Neural cell (in vitro differentiated cells): Measurements from ENCODE around the gene SLC12A8. TPM values are rescaled to one million over a fixed set of nuclear protein-coding genes. Genes with fewer than 3 reads are reported as not detected.

Source experiments
- H2AFZ ChIP-seq: fragments of 200-600, 300-800 bp; sonication (generic), shearing (Covaris generic); 2 replicates; pipeline ENCODE4 v1.6.0; 2014; ENCODE audit warnings: low read depth, mild to moderate bottlenecking, antibody characterized with exemption, low read length, moderate library complexity
- H3F3A ChIP-seq: fragments of 200-600 bp; shearing (Covaris generic); 2 replicates; pipeline ENCODE4 v1.6.1; 2016; ENCODE audit warnings: mild to moderate bottlenecking, moderate library complexity, mixed read lengths, antibody characterized with exemption, low read length; ENCODE audit not compliant: insufficient read depth, poor library complexity, severe bottlenecking
- H3K27ac ChIP-seq: fragments of 200-600, 300-800 bp; sonication (generic), shearing (Covaris generic); 2 replicates; pipeline ENCODE4 v1.5.1; 2014; ENCODE audit warnings: mild to moderate bottlenecking, low read length, moderate library complexity
- H3K27me3 ChIP-seq: fragments of 300-800, 200-600 bp; sonication (generic), shearing (Covaris generic); 2 replicates; pipeline ENCODE4 v1.6.0; 2014; ENCODE audit warnings: mild to moderate bottlenecking, low read depth, low read length, moderate library complexity; ENCODE audit not compliant: insufficient read depth
- H3K36me3 ChIP-seq: fragments of 300-800, 200-600 bp; sonication (generic), shearing (Covaris generic); 2 replicates; pipeline ENCODE4 v1.5.1; 2014; ENCODE audit warnings: mild to moderate bottlenecking, antibody characterized with exemption, low read length, moderate library complexity; ENCODE audit not compliant: insufficient read depth
- H3K4me2 ChIP-seq: fragments of 300-800, 200-600 bp; sonication (generic), shearing (Covaris generic); 2 replicates; pipeline ENCODE4 v1.6.0; 2014; ENCODE audit warnings: mild to moderate bottlenecking, low read length
- H3K4me3 ChIP-seq: fragments of 300-800, 200-600 bp; sonication (generic), shearing (Covaris generic); 2 replicates; pipeline ENCODE4 v1.5.1; 2014; ENCODE audit warnings: mild to moderate bottlenecking, low read length, moderate library complexity
- H3K79me2 ChIP-seq: fragments of 200-600 bp; shearing (Covaris generic); replicated peaks from 2 replicates; pipeline ENCODE4 v1.6.0; 2014; ENCODE audit warnings: mild to moderate bottlenecking, low read length, moderate library complexity; ENCODE audit not compliant: insufficient read depth
- H3K9ac ChIP-seq: fragments of 300-800, 200-600 bp; sonication (generic), shearing (Covaris generic); 2 replicates; pipeline ENCODE4 v1.6.1; 2016; ENCODE audit warnings: mild to moderate bottlenecking, low read length, mixed read lengths
- H3K9me2 ChIP-seq: fragments of 200-600 bp; shearing (Covaris generic); 2 replicates; pipeline ENCODE4 v1.6.1; 2016; ENCODE audit warnings: mild to moderate bottlenecking, low read length, mixed read lengths; ENCODE audit not compliant: insufficient read depth
- H3K9me3 ChIP-seq: fragments of 200-600, 300-800 bp; sonication (generic), shearing (Covaris generic); 2 replicates; pipeline ENCODE4 v1.6.1; 2016; ENCODE audit warnings: mild to moderate bottlenecking, mixed run types, low read length, moderate library complexity, mixed read lengths
- H4K20me1 ChIP-seq: fragments of 200-600 bp; shearing (Covaris generic); 2 replicates; pipeline ENCODE4 v1.6.1; 2016; ENCODE audit warnings: mild to moderate bottlenecking, mixed run types; ENCODE audit not compliant: insufficient read depth
- CTCF ChIP-seq: fragments of 450-650 bp; IDR thresholded peaks from 2 replicates; pipeline ENCODE4 v1.5.1; 2014; ENCODE audit warnings: antibody characterized with exemption, mild to moderate bottlenecking, moderate library complexity; ENCODE audit not compliant: poor library complexity, severe bottlenecking
- EP300 ChIP-seq: fragments of 450-650 bp; conservative IDR thresholded peaks from 2 replicates; pipeline ENCODE4 v1.6.1; 2014; ENCODE audit warnings: antibody characterized with exemption, mild to moderate bottlenecking, moderate library complexity; ENCODE audit not compliant: poor library complexity, severe bottlenecking
- EZH2 ChIP-seq: fragments of 200-600, 300-800 bp; shearing (Covaris generic), sonication (generic); IDR thresholded peaks from 2 replicates; pipeline ENCODE4 v1.6.1; 2014; ENCODE audit warnings: antibody characterized with exemption, low read length, borderline replicate concordance, mild to moderate bottlenecking; ENCODE audit not compliant: insufficient read depth, poor library complexity, severe bottlenecking
- MXI1 ChIP-seq: fragments of 450-650 bp; conservative IDR thresholded peaks from 2 replicates; pipeline ENCODE4 v1.6.1; 2014; ENCODE audit warnings: antibody characterized with exemption, mild to moderate bottlenecking; ENCODE audit not compliant: poor library complexity, severe bottlenecking
- POLR2AphosphoS5 ChIP-seq: IDR thresholded peaks from 2 replicates; pipeline ENCODE4 v1.6.1; 2012
- RAD21 ChIP-seq: fragments of 450-650 bp; conservative IDR thresholded peaks from 2 replicates; pipeline ENCODE4 v1.6.1; 2014; ENCODE audit warnings: antibody characterized with exemption, mild to moderate bottlenecking, moderate library complexity
- REST ChIP-seq: IDR thresholded peaks from 2 replicates; pipeline ENCODE4 v1.6.1; 2012; ENCODE audit warnings: borderline replicate concordance
- SMC3 ChIP-seq: fragments of 450-650 bp; conservative IDR thresholded peaks from 2 replicates; pipeline ENCODE4 v1.6.1; 2014; ENCODE audit warnings: antibody characterized with exemption, mild to moderate bottlenecking, moderate library complexity; ENCODE audit not compliant: poor library complexity
- TAF1 ChIP-seq: IDR thresholded peaks from 2 replicates; pipeline ENCODE4 v1.6.1; 2012; ENCODE audit warnings: low read depth
- polyA plus RNA-seq: library from polyadenylated mRNA; depleted of rRNA; stranded (reverse); fragments of >200 nt; gene quantifications from 2 replicates; pipeline ENCODE4 v1.2.3, GENCODE V29; 2014

The SLC12A8 gene
- polyA plus RNA-seq, 1 donor from 2014 or later = 4.6 TPM

GRCh38 chr3:125186261-125186787 is 26.2 kb downstream of the SLC12A8 start:
- Histone ChIP-seq H3K9me2 (no peaks in the 10 kb centered on the region), H4K20me1 (no peaks in the 10 kb centered on the region), H3K79me2 (no peaks in the 10 kb centered on the region), H3K27ac (no peak overlapping the region), H3K9me3 (no peaks in the 10 kb centered on the region), H3K27me3 (no peaks in the 10 kb centered on the region), H3K9ac (no peak overlapping the region), H3K36me3 (no peaks in the 10 kb centered on the region), H2AFZ (no peak overlapping the region), H3K4me2 (no peak overlapping the region), H3F3A (no peaks in the 10 kb centered on the region), H3K4me3 (no peak overlapping the region)
- TF ChIP-seq EZH2 (no peak), REST (no peak), EP300 (no peak), TAF1 (no peak), MXI1 (no peak), CTCF (no peak), SMC3 (no peak), POLR2AphosphoS5 (no peak), RAD21 (no peak)

- Histone ChIP-seq H3K27ac (no peak overlapping the region), H3K27me3 (no peaks in the 10 kb centered on the region)
Measured at GRCh38 chr3:125185805-125186204, 26.7 kb downstream of the SLC12A8 start.

More at GRCh38 chr3:125185805-125186204, 26.7 kb downstream of the SLC12A8 start:
- H3K9ac ChIP-seq = no peak overlapping the region
- TF ChIP-seq EP300 (no peak), SMC3 (no peak), MXI1 (no peak), REST (no peak)
- no peaks in the 10 kb centered on the region for H4K20me1 ChIP-seq
- H3K4me2 ChIP-seq = no peak overlapping the region
- no peaks in the 10 kb centered on the region for H3K9me2 ChIP-seq
- H3K9me3 ChIP-seq = no peaks in the 10 kb centered on the region
- H3K4me3 ChIP-seq = no peak overlapping the region
- H3K36me3 ChIP-seq = no peaks in the 10 kb centered on the region
- H3K79me2 ChIP-seq = no peaks in the 10 kb centered on the region
- no peaks in the 10 kb centered on the region for H3F3A ChIP-seq
- H2AFZ ChIP-seq = no peak overlapping the region
